PC-3 (cell line): ENCODE results near the gene STAG3. TPM values are rescaled to one million over a fixed set of nuclear protein-coding genes. Genes with fewer than 3 reads are reported as not detected.
"Not testable (repeated sequence)": the region's sequence is repeated elsewhere in the genome, so short reads cannot be mapped to it uniquely, and the experiment has no call there.

ENCODE experiments used
- ATAC-seq: fragments of 200-7000 bp; cut with Tn5 transposase; 2 replicates; pipeline ENCODE4 v1.9.1; 2020; ENCODE audit warnings: mild to moderate bottlenecking, moderate library complexity
- BruUV-seq: library from RNA; stranded (reverse); fragments of 400-500 nt; replicated peaks from 2 replicates; lab custom pipeline; 2021; lab: Mats Ljungman, UMichigan
- CTCF ChIA-PET: fragments of 300-600 bp; sonication (Branson Sonifier 250); formaldehyde crosslinking; loops from one replicate; lab custom pipeline; 2022; ENCODE audit warnings: antibody characterized with exemption; lab: Charles Lee
- POLR2A ChIA-PET: fragments of 300-600 bp; sonication (Branson Sonifier 250); formaldehyde crosslinking; loops from one replicate; lab custom pipeline; 2022; ENCODE audit warnings: antibody characterized with exemption; ENCODE audit not compliant: unreplicated experiment; lab: Charles Lee
- DNase-seq: peaks from one replicate; pipeline ENCODE4 v3.0.0-alpha.2; 2015
- H2AFZ ChIP-seq: fragments of 300-600 bp; sonication (generic); 2 replicates; pipeline ENCODE4 v1.6.0; 2016; ENCODE audit warnings: antibody characterized with exemption, low read length
- H3F3A ChIP-seq: fragments of 300-600 bp; sonication (generic); one replicate; pipeline ENCODE4 v1.6.0; 2017; ENCODE audit warnings: antibody characterized with exemption, low read length, control low read depth, mild to moderate bottlenecking; ENCODE audit not compliant: unreplicated experiment
- H3K27ac ChIP-seq: fragments of 300-600 bp; sonication (generic); 2 replicates; pipeline ENCODE4 v1.5.1; 2016; ENCODE audit warnings: mild to moderate bottlenecking, low read length
- H3K27me3 ChIP-seq: fragments of 300-600 bp; sonication (generic); 2 replicates; pipeline ENCODE4 v1.6.1; 2016; ENCODE audit warnings: low read length, mixed read lengths
- H3K36me3 ChIP-seq: fragments of 300-600 bp; sonication (generic); 2 replicates; pipeline ENCODE4 v1.6.1; 2016; ENCODE audit warnings: low read depth, mixed run types, low read length, mixed read lengths
- H3K4me1 ChIP-seq: fragments of 300-600 bp; sonication (generic); 2 replicates; pipeline ENCODE4 v1.5.1; 2016; ENCODE audit warnings: low read length; ENCODE audit not compliant: insufficient read depth
- H3K4me2 ChIP-seq: fragments of 300-600 bp; sonication (generic); 2 replicates; pipeline ENCODE4 v1.6.0; 2016; ENCODE audit warnings: low read length
- H3K4me3 ChIP-seq: fragments of 300-600 bp; sonication (generic); 2 replicates; pipeline ENCODE4 v1.5.1; 2016; ENCODE audit warnings: mild to moderate bottlenecking, low read length, mixed read lengths
- H3K79me2 ChIP-seq: fragments of 300-600 bp; sonication (generic); 2 replicates; pipeline ENCODE4 v1.6.1; 2017; ENCODE audit warnings: low read length, mixed read lengths
- H3K9ac ChIP-seq: fragments of 300-600 bp; sonication (generic); 2 replicates; pipeline ENCODE4 v1.6.0; 2016; ENCODE audit warnings: mild to moderate bottlenecking, low read length
- H3K9me2 ChIP-seq: fragments of 300-600 bp; sonication (generic); replicated peaks from 2 replicates; pipeline ENCODE4 v1.6.1; 2016; ENCODE audit warnings: mixed run types, low read length, mixed read lengths
- H3K9me3 ChIP-seq: fragments of 300-600 bp; sonication (generic); 2 replicates; pipeline ENCODE4 v1.6.1; 2016; ENCODE audit warnings: low read length, mixed read lengths
- H4K20me1 ChIP-seq: fragments of 300-600 bp; sonication (generic); 2 replicates; pipeline ENCODE4 v1.6.1; 2016; ENCODE audit warnings: low read length, mixed read lengths
- intact Hi-C: fragments of 100-400 bp; cut with micrococcal nuclease; formaldehyde crosslinking; loops from 2 replicates; pipeline ENCODE4 v1.9.0; 2023
- total RNA-seq: library from RNA; depleted of rRNA; stranded (reverse); fragments of >200 nt; gene quantifications from 2 replicates; pipeline ENCODE4 v1.2.3, GENCODE V29; 2014

STAG3 gene
- total RNA-seq, 1 experiment from 2014 or later: 0.07 TPM

- CTCF ChIA-PET, intact Hi-C loops: not testable (repeated sequence)
These were observed 65.7 kb downstream of the STAG3 start for GRCh38 chr7:100243385-100243784.

DNA sequence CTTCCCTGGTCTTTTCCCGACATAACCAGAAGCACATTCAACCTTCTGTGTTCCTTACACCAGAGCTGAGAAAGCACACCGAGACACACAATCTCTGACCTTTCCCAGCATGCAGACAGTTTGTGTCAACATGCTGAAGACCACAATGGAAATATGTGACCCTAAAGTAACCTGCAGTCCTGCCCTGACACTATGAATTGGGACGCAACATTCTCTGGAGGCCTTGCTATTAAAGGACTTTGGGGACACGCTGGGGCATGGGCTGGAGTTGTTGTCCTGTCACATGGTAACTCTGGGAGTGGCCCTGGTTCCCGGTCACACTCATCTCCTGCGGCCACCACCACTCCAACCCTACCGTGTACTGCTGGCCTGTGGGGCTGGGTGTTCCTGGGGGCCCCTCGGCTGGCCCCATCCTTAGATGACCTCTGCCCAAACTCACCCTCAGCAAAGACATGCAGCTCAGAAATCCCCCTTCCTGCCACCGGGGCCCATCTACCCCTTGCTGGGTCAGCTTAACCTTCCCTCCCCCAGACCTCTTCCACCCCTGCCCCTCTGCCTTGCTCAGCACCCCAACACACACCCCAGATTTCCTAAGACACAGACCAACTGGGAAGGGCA, 67.4 kb downstream of the STAG3 start:
- H4K20me1 ChIP-seq, H3K79me2 ChIP-seq, H3K27me3 ChIP-seq, BruUV-seq, H3K36me3 ChIP-seq, CTCF ChIA-PET, intact Hi-C loops, H3K4me3 ChIP-seq, H3K9me2 ChIP-seq, H3K9me3 ChIP-seq, POLR2A ChIA-PET, ATAC-seq, H3K27ac ChIP-seq, H2AFZ ChIP-seq, H3F3A ChIP-seq, H3K4me2 ChIP-seq, H3K9ac ChIP-seq, DNase-seq: not testable (repeated sequence)
- peaks cover 23% of the 10 kb centered on the region for H3K4me1 ChIP-seq

More at GRCh38 chr7:100243385-100243784, 65.7 kb downstream of the STAG3 start:
- H3K4me2 ChIP-seq, POLR2A ChIA-PET, H3K79me2 ChIP-seq, H2AFZ ChIP-seq, H3K9me2 ChIP-seq, H3K27me3 ChIP-seq, H3K9me3 ChIP-seq, H4K20me1 ChIP-seq, H3K27ac ChIP-seq, BruUV-seq, ATAC-seq, H3K36me3 ChIP-seq, H3K4me3 ChIP-seq, H3K9ac ChIP-seq, H3F3A ChIP-seq: not testable (repeated sequence)
- DNase-seq: peak; percentile 25
- peaks cover 21% of the 10 kb centered on the region for H3K4me1 ChIP-seq

GRCh38 chr7:100246121-100246864, 68.6 kb downstream of the STAG3 start:
- H4K20me1 ChIP-seq, H3F3A ChIP-seq, H3K9ac ChIP-seq, POLR2A ChIA-PET, H3K9me3 ChIP-seq, H2AFZ ChIP-seq, H3K4me2 ChIP-seq, H3K27ac ChIP-seq, H3K4me3 ChIP-seq, H3K9me2 ChIP-seq, H3K79me2 ChIP-seq, H3K27me3 ChIP-seq, CTCF ChIA-PET, intact Hi-C loops, BruUV-seq, H3K36me3 ChIP-seq: not testable (repeated sequence)
- peak; percentile 48 for ATAC-seq
- peak; percentile 54 for DNase-seq
- peaks cover 23% of the 10 kb centered on the region for H3K4me1 ChIP-seq

DNA sequence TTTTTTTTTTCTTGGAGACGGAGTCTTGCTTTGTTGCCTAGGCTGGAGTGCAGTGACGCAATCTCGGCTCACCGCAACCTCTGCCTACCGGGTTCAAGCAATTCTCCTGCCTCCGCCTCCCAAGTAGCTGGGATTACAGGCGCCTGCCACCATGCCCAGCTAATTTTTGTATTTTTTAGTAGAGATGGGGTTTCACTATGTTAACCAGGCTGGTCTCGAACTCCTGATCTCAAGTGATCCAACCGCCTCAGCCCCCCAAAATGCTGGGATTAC, 69.1 kb downstream of the STAG3 start:
- H2AFZ ChIP-seq, H3K36me3 ChIP-seq, H3K4me3 ChIP-seq, H4K20me1 ChIP-seq, CTCF ChIA-PET, H3K9me3 ChIP-seq, H3K27me3 ChIP-seq, H3K9me2 ChIP-seq, DNase-seq, intact Hi-C loops, H3K79me2 ChIP-seq, ATAC-seq, POLR2A ChIA-PET, H3K9ac ChIP-seq, BruUV-seq, H3F3A ChIP-seq: not testable (repeated sequence)
- peak overlapping the region; percentile 53; the same call in 1 of the 2 replicates for H3K4me2 ChIP-seq
- peak overlapping the region; percentile 27; the same call in 1 of the 2 replicates for H3K27ac ChIP-seq
- peaks cover 23% of the 10 kb centered on the region for H3K4me1 ChIP-seq
